Activated CD4-positive, alpha-beta T cell treated with anti-CD3 and anti-CD28 coated beads, Interleukin-2, amount 10 ng/mL, durations not matched to agents 7 days and 5 days (primary cell): ENCODE data around the gene TBCB. TPM values are rescaled to one million over a fixed set of nuclear protein-coding genes. Genes with fewer than 3 reads are reported as not detected.
"Not testable (repeated sequence)": the region's sequence is repeated elsewhere in the genome, so short reads cannot be mapped to it uniquely, and the experiment has no call there.

Source experiments
- CTCF ChIA-PET: fragments of 350-600 bp; sonication (Branson Sonifier 250); formaldehyde crosslinking; loops from one replicate; lab custom pipeline; 2021; ENCODE audit warnings: antibody characterized with exemption; lab: Charles Lee
- POLR2A ChIA-PET: fragments of 350-600 bp; sonication (Branson Sonifier 250); formaldehyde crosslinking; loops from one replicate; lab custom pipeline; 2021; ENCODE audit warnings: antibody characterized with exemption; lab: Charles Lee
- DNase-seq: peaks from one replicate; pipeline ENCODE4 v3.0.0-alpha.2; 2020
- H3K27ac Mint-ChIP-seq: one replicate; pipeline ENCODE4 v1.8.0; 2021; ENCODE audit warnings: mild to moderate bottlenecking, moderate library complexity, mixed read lengths
- H3K27me3 Mint-ChIP-seq: one replicate; pipeline ENCODE4 v1.8.0; 2021; ENCODE audit warnings: mixed read lengths
- H3K36me3 Mint-ChIP-seq: one replicate; pipeline ENCODE4 v1.8.0; 2021; ENCODE audit warnings: low read depth, mixed read lengths
- H3K4me1 Mint-ChIP-seq: one replicate; pipeline ENCODE4 v1.8.0; 2021; ENCODE audit warnings: mixed read lengths
- H3K4me3 Mint-ChIP-seq: one replicate; pipeline ENCODE4 v1.8.0; 2021; ENCODE audit warnings: mild to moderate bottlenecking, moderate library complexity, mixed read lengths
- H3K9me3 Mint-ChIP-seq: one replicate; pipeline ENCODE4 v1.8.0; 2021; ENCODE audit warnings: mixed read lengths
- total RNA-seq, 2 experiments: library from RNA; stranded (reverse); gene quantifications; one replicate each; pipeline ENCODE4 v1.2.3, GENCODE V29; 2021

TBCB gene, protein sequence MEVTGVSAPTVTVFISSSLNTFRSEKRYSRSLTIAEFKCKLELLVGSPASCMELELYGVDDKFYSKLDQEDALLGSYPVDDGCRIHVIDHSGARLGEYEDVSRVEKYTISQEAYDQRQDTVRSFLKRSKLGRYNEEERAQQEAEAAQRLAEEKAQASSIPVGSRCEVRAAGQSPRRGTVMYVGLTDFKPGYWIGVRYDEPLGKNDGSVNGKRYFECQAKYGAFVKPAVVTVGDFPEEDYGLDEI
- total RNA-seq = 100 to 1,000 TPM; 195 to 197 TPM

DNA sequence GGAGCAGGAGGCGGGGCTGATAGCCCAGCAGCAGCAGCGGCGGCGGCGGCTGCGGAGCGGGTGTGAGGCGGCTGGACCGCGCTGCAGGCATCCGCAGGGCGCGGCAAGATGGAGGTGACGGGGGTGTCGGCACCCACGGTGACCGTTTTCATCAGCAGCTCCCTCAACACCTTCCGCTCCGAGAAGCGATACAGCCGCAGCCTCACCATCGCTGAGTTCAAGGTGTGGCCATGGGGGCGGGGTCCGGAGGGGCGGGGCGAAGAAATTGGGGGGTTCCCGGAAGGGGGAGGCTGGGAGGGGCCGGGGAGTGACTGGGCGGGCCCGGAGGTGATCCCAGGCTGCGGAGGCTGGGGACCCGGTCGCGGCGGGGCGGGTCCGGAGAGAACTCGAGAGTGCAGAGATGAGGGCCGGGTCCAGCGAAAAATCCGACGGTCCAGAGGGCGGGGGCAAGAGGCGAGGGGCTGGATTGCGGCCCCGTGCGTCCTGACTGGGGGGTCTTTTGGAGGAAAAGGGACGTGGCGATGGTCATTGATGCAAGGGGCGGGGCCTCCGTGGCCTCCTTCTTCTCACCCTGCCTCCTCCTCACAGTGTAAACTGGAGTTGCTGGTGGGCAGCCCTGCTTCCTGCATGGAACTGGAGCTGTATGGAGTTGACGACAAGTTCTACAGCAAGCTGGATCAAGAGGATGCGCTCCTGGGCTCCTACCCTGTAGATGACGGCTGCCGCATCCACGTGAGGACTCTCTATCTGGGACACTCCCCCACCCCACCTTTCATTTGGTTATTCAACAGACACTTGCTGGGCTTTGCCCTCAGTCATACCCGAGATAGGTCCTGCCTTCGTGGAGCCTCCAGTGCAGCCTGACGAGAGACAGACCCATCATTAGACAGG lies at the start of gene TBCB:
TBCB (plus strand) TSS at position 16 of the 891 bp plus-strand sequence; CDS start at position 109, 93 bp downstream.
- Mint-ChIP-seq H3K27me3 (no peaks in the 10 kb centered on the region), H3K36me3 (peaks cover 36% of the 10 kb centered on the region), H3K27ac (peak within 1 kb of the TSS; percentile 95), H3K4me1 (peaks cover 43% of the 10 kb centered on the region), H3K9me3 (no peaks in the 10 kb centered on the region), H3K4me3 (peak within 1 kb of the TSS; percentile 98)
- DNase-seq = peak; percentile 90
- POLR2A ChIA-PET = interaction anchor here (0.7 to 1.0 kb wide), 2 partner anchors 12 to 54 kb away, joined by 3 read pairs; no protein-coding TSS in a partner anchor
- CTCF ChIA-PET = interaction anchor here (0.6 to 7.3 kb wide), 4 partner anchors 11 to 96 kb away, joined by 3 to 47 read pairs (median 6); no protein-coding TSS in a partner anchor

DNA sequence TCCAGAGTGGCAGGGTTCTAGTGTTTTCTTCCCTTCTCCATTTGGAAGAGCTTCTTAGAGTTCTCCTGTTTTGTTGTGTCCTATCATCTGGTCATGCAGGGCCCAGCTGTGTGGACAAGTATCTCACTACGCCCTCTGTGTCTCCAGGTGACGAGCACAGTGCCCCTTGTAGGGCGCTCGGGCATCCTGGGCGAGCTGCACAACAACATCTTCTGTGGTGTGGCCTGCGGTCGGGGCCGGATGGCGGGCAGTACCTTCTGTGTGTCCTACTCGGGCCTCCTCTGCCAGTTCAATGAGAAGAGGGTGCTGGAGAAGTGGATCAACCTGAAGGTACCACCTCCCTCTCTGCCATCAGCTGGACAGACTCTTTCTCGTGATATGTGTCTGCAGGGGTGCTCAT lies 47.6 kb upstream of the TBCB start:
- Mint-ChIP-seq H3K4me3 (no peak overlapping the region), H3K36me3 (peaks cover 53% of the 10 kb centered on the region), H3K4me1 (no peaks in the 10 kb centered on the region), H3K9me3 (no peaks in the 10 kb centered on the region), H3K27me3 (no peaks in the 10 kb centered on the region), H3K27ac (no peak overlapping the region)
- ChIA-PET POLR2A (no interaction called here), CTCF (interaction anchor here (0.9 to 1.7 kb wide), 3 partner anchors 11 to 38 kb away, joined by 3 to 4 read pairs (median 3); no protein-coding TSS in a partner anchor)
- no peak for DNase-seq

DNA sequence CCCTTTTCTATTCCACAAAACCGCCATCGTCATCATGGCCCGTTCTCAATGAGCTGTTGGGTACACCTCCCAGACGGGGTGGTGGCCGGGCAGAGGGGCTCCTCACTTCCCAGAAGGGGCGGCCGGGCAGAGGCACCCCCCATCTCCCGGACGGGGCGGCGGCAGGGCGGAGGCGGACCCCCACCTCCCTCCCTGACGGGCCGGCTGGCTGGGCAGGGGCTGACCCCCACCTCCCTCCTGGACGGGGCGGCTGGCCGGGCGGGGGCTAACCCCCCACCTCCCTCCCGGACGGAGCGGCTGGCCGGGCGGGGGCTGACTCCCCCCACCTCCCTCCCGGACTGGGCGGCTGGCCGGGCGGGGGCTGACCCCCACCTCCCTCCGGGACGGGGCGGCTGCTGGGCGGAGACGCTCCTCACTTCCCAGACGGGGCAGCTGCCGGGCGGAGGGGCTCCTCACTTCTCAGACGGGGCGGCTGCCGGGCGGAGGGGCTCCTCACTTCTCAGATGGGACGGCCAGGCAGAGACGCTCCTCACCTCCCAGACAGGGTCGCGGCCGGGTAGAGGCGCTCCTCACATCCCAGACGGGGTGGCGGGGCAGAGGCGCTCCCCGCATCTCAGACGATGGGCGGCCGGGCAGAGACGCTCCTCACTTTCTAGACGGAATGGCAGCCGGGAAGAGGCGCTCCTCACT lies 46.3 kb upstream of the TBCB start:
- H3K4me1 Mint-ChIP-seq, H3K4me3 Mint-ChIP-seq, CTCF ChIA-PET, H3K27ac Mint-ChIP-seq, H3K27me3 Mint-ChIP-seq, H3K9me3 Mint-ChIP-seq, DNase-seq, POLR2A ChIA-PET: not testable (repeated sequence)
- H3K36me3 Mint-ChIP-seq = peaks cover 55% of the 10 kb centered on the region

DNA sequence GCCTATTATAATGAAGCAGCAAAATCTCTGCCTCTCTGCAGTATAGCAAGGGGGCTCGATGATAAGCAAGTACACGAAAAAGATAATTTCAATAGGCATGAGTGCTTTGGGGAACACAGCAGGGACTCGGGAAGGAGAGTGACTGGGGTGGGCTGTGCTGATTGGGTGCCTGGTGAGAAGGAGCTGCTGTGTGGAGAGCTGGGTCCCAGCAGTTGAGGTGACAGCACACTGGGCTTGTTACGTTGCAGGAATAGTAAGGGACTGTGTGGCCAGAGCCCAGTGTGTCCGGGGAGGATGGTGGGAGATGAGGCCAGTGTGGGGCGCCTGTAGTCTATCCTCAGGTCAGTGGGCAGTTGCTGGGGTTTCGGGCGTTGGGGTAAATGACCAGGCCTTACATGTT lies 43.2 kb upstream of the TBCB start:
- POLR2A ChIA-PET = no interaction called here
- Mint-ChIP-seq H3K4me3 (no peak overlapping the region), H3K36me3 (peaks cover 55% of the 10 kb centered on the region), H3K9me3 (no peaks in the 10 kb centered on the region), H3K27me3 (no peaks in the 10 kb centered on the region), H3K4me1 (no peaks in the 10 kb centered on the region), H3K27ac (no peak overlapping the region)
- DNase-seq = no peak
- CTCF ChIA-PET = interaction anchor here (0.7 kb wide), 1 partner anchor 10 kb away, joined by 3 read pairs; no protein-coding TSS in a partner anchor

DNA sequence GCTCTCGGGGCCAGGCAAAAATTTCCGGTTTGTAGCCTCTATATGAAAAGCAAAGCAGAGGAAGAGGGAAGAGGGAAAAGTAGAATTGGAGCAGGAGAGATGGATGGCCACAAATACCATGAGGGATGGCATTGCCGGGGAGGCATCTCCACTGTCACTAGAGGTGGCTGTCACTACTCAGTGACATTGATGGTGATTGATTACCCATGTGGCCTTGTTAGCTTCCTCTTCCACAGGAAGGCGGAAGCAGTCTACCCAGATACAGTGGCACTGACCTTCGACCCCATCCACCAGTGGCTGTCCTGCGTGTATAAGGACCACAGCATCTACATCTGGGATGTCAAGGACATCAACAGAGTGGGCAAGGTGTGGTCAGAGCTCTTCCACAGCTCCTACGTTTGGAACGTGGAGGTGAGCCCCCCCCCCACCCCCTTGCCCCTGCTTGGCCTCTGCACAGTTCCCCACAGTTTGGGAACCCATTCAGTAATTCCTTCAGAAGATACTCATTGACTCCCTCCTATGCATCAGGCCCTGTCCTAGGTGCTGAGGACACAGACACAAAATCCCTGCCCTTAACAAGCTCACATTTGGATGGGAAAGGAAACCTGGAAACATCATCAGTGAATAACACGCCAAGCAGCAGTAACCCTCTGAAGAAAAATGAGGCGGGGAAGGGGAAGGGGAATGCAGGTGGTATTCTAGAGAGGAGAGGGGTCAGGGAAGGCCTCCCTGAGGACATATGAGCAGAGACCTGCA lies 42.0 kb upstream of the TBCB start:
- POLR2A ChIA-PET = no interaction called here
- Mint-ChIP-seq H3K9me3 (no peaks in the 10 kb centered on the region), H3K36me3 (peaks cover 48% of the 10 kb centered on the region), H3K27ac (no peak overlapping the region), H3K4me3 (no peak overlapping the region), H3K27me3 (no peaks in the 10 kb centered on the region), H3K4me1 (no peaks in the 10 kb centered on the region)
- CTCF ChIA-PET = no interaction called here
- no peak for DNase-seq

DNA sequence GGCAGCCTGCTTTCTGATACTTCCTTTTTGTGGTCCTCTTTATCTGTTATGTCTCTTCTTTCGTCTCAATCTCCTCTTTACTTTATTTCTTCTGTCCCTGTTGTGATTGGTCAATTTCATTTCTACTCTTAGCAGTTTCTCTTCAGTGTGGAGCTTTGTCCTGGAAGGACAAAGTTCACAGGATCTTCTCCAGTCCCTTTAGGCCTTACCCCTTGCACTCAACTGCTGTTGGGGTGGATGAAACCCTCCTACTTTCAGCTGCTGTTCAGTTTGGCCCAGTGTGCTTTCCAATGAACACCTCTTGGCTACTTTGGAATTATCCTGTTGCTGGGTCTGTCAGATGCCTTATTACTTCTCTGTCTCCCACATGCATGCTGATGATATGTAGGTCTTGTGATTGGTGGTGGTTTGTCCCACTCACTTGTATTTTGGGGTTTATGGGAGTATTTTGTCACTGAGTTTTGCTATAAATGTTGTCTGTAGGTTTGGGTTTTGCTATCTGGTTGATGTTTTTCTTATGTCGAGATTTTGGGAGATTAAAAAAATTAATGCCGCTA lies 35.8 kb upstream of the TBCB start:
- Mint-ChIP-seq H3K36me3 (peaks cover 54% of the 10 kb centered on the region), H3K9me3 (no peaks in the 10 kb centered on the region), H3K27me3 (no peaks in the 10 kb centered on the region), H3K4me3 (no peak overlapping the region), H3K27ac (no peak overlapping the region), H3K4me1 (no peaks in the 10 kb centered on the region)
- ChIA-PET POLR2A (no interaction called here), CTCF (interaction anchor here (1.2 kb wide), 1 partner anchor 13 kb away, joined by 4 read pairs; no protein-coding TSS in a partner anchor)
- no peak for DNase-seq

DNA sequence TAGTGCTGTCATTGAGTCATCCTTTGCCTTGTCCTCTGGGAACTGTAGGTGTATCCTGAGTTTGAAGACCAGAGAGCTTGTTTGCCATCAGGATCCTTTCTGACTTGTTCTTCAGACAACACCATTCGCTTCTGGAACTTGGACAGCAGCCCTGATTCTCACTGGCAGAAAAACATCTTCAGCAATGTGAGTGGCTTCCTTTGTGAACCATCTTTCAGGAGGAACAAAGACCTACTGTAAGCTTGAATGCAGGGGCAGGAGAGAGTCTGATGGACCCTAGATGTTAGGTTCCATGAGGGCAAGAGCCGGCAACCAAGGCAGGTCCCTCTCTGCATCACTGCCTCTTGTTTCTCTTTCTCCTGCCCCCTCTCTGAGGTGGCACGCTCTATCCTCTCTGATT lies 33.9 kb upstream of the TBCB start:
- H3K4me1 Mint-ChIP-seq = no peaks in the 10 kb centered on the region
- H3K4me3 Mint-ChIP-seq = no peak overlapping the region
- no peaks in the 10 kb centered on the region for H3K9me3 Mint-ChIP-seq
- no peak for DNase-seq
- H3K27ac Mint-ChIP-seq = no peak overlapping the region
- H3K27me3 Mint-ChIP-seq = no peaks in the 10 kb centered on the region
- POLR2A ChIA-PET = no interaction called here
- CTCF ChIA-PET = no interaction called here
- H3K36me3 Mint-ChIP-seq = peaks cover 61% of the 10 kb centered on the region

DNA sequence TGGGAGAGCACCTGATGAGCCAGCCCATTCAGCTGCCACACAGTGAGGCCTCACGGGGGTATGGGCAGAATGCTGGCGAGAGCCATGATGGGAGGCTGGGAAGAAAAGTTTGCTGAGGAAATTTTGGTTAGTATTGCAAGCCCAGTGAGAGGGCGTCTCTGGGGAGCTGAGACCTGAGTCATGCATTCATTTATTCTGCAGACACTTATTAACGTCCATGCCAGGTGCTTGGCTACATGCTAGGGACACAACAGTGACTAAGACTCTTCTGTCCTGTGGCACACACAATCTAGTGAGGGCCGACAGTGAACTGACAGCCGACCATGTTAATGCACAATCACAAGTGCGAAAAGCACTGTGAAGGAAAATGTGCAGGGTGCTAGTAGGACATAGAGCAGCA lies 33.4 kb upstream of the TBCB start:
- H3K27me3 Mint-ChIP-seq = no peaks in the 10 kb centered on the region
- ChIA-PET CTCF (no interaction called here), POLR2A (no interaction called here)
- H3K9me3 Mint-ChIP-seq = no peaks in the 10 kb centered on the region
- H3K4me1 Mint-ChIP-seq = no peaks in the 10 kb centered on the region
- peaks cover 62% of the 10 kb centered on the region for H3K36me3 Mint-ChIP-seq
- no peak overlapping the region for H3K4me3 Mint-ChIP-seq
- no peak for DNase-seq
- H3K27ac Mint-ChIP-seq = no peak overlapping the region

DNA sequence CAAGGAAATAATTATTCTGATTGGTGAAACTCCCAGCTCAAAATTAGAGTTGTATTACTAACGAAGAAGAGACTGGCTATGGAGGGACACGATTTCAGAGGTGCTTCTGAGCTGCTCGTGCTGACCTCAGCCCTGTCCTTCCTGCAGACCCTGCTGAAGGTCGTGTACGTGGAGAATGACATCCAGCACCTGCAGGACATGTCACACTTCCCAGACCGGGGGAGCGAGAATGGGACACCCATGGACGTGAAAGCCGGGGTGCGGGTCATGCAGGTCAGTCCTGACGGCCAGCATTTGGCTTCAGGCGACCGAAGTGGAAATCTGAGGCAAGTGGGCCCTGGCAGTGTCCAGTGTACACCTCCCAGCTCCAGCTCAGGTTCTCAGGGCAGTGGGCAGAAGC lies 32.4 kb upstream of the TBCB start:
- Mint-ChIP-seq H3K36me3 (peaks cover 61% of the 10 kb centered on the region), H3K9me3 (no peaks in the 10 kb centered on the region), H3K4me3 (no peak overlapping the region), H3K4me1 (no peaks in the 10 kb centered on the region), H3K27me3 (no peaks in the 10 kb centered on the region), H3K27ac (no peak overlapping the region)
- ChIA-PET CTCF (no interaction called here), POLR2A (no interaction called here)
- DNase-seq = no peak

DNA sequence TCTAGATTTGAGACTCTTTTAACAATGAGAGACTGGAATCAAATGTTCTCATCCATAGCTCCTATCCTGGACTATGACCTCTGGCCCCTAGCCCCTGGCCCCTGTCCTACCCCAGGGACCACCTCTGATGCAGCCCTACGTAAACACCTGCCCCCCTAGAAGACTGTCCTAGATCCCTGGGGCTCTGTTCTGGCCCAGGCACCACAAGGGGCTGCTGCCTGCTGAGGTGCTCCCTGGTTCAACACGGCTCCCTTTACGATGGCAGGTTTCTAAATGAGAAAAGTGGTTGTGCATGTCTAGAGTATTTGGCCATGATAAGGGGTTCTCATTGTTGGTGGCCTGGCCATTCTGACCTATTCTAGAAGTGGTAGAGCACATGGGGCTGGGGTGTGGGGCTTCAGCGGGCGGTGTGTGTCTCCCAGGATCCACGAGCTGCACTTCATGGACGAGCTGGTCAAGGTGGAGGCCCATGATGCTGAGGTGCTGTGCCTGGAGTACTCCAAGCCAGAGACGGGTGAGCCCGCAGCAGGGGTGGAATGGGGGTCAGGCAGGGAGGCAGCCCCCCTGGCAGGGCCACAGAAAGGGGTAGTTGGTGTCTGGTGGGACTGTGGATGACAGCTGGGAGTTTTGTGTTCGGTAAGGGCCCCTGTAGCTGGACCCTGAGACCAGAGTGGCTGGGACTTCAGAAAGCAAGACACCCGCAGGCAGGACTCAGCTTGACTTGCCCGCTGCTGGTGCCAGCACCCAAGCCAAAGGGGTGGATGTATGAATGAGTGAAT lies 30.8 kb upstream of the TBCB start:
- Mint-ChIP-seq H3K9me3 (no peaks in the 10 kb centered on the region), H3K36me3 (peaks cover 62% of the 10 kb centered on the region), H3K4me3 (no peak overlapping the region), H3K4me1 (no peaks in the 10 kb centered on the region), H3K27me3 (no peaks in the 10 kb centered on the region), H3K27ac (no peak overlapping the region)
- CTCF ChIA-PET = interaction anchor here (0.8 to 1.2 kb wide), 2 partner anchors 31 to 65 kb away, joined by 3 read pairs; partner anchors contain the start of genes POLR2I and TBCB
- POLR2A ChIA-PET = interaction anchor here (0.5 kb wide), 1 partner anchor 434 kb away, joined by 3 read pairs; no protein-coding TSS in a partner anchor
- DNase-seq = no peak

DNA sequence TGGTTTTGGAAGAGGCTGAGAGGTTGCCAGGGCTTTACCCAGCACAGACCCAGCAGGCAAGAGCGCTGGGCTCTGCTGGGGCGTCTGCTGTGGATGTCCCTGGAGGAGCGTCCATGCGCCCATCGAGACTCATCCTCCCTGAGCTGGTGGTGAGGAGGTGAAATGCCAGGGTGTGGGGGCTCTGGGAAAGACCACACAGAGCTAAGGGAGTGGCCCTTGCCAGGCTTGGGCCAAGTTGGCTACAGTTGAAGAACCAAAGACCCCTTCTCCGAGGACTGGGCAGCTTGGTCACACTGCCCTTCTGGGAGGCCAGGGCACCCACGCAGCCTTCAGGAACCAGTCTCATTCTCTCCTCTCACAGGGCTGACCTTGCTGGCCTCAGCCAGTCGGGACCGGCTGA lies 28.9 kb upstream of the TBCB start:
- ChIA-PET CTCF (no interaction called here), POLR2A (no interaction called here)
- H3K9me3 Mint-ChIP-seq = no peaks in the 10 kb centered on the region
- no peak for DNase-seq
- no peak overlapping the region for H3K4me3 Mint-ChIP-seq
- H3K27me3 Mint-ChIP-seq = no peaks in the 10 kb centered on the region
- no peaks in the 10 kb centered on the region for H3K4me1 Mint-ChIP-seq
- H3K36me3 Mint-ChIP-seq = peaks cover 63% of the 10 kb centered on the region
- H3K27ac Mint-ChIP-seq = no peak overlapping the region
